Kidney capillary endothelial cell (primary cell): ENCODE data around the gene IL1RAPL2.

Experiments
- DNase-seq: peaks from one replicate; pipeline ENCODE4 v3.0.0-alpha.2; 2018; ENCODE audit warnings: low spot score

Gene IL1RAPL2

DNA sequence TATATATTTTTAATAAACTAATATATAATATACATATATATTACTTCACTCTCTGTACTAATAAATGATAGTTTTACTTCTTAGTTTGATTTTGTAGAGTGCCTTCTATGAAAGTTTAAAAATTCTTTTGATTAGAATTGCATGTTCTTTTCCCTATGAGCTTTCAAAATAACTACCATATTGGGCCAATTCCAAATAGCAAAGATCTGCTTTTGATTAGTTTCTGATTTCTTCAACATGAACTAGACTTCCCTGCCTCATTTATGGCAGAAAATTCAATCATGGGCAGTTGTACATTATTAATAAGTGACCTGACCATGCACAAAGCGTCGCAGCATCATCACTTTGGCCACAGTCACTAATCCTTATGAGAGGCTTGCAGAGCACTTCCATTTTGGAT lies 703.4 kb downstream of the IL1RAPL2 start:
- DNase-seq: no peak

DNA sequence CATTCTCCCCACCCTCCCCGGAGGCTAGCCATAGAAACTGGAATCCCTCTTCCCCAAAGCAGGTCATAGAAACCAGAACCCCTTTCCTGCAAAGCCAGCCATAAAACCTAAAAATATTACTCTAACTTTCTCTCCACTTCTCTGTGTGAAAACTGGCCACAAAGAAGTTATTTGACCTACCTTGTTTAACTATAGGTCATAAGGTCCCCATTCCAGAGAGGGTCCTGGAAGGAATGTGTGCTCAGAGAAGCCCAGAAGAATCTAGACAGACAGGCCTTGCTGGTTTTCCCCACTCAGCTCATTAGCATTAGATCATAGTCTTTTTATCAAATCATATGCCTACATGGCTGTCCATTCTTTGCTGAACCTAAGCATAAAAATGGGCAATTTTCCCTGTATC lies 707.3 kb downstream of the IL1RAPL2 start:
- DNase-seq: no peak

DNA sequence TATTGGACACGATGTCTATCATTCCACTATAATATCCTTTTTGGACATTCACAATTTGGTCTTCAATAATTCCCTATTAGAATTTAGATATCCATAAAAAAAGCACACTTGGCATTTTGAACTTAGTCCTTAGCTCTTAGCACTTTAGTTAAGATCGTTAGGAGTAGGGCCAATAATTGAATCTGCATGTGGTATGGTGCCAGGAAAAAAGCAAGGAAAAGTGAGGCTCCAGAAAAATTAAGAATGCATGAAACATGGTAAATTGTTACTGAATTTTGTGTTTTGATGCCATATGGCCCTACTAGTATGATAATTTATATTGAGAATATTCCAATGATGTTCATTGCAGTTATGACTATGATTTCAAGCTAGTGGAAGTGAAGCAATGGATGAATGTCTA lies 708.1 kb downstream of the IL1RAPL2 start:
- no peak for DNase-seq

DNA sequence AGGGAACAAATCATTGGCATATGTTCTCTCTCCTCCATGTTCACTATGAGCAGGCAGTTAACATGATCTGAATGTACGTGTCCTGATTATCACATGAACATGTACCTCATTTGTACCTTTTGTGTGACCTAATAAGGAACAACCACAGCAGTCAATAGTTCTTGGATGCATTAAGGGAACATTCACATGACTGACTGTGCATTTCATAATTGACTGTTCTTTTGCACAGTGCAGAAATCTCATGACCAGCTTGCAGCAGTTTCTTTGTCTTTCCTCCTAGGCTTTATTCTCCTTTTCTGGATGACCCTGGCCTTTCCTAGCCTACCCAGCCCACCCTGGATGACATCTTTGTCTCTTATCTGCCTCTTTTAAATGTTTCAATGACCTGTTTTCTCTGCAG lies 711.1 kb downstream of the IL1RAPL2 start:
- no peak for DNase-seq

DNA sequence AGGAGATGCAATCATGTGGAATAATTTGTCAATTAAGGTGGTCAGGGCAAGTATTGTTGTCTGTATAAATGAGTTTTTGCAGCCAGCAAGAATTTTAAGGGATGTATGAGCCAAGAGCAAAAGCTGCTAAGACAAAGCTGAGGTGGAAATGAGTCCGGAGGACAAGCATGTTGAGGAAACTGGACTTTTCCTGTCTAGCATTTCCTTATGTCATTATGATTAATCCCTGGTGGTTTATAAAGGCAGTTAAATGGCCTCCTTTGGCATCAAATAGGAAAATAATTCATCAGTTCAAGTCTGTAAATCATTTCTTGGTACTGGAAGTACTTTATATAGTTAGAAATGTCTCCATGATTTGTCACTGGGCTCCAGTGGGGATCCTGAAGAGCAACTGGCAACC lies 716.1 kb downstream of the IL1RAPL2 start:
- peak; percentile 55 for DNase-seq

DNA sequence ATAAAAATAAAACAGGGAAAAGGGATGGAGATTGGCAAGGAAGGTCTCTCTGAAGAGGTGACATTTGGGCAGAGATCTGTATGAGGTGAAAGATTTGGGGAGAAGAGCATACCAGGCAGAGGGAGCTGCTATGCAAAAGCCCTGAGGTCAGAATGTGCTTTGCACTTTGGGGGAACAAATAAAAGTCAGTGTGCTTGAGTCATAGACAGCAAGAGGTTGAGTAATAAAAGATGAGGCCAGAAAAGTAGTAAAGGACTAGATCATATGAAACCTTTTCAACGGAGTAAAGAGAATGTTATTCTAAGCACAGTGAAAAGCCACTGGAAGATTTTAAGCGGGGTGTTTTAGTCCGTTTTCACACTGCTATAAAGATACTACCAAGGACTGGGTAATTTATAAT lies 731.0 kb downstream of the IL1RAPL2 start:
- no peak for DNase-seq

DNA sequence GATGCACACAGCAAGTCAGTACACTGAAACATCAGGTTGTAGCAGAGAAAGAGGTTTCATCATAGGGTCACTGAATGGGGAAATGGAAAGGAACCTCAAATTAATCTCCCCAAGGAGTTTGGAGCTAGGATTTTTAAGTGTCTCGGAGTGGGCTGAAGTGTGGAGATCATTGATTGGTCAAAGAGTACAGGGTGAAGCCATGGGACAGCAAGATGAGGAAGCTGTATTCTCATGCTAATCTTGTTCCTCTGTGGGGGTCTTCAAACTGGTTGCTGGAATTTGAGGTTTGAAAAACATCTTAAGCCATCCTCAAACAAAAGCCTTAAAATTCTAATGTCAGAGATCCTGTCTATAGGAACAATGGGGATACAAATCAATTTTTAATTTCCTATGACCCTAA lies 733.3 kb downstream of the IL1RAPL2 start:
- no peak for DNase-seq

DNA sequence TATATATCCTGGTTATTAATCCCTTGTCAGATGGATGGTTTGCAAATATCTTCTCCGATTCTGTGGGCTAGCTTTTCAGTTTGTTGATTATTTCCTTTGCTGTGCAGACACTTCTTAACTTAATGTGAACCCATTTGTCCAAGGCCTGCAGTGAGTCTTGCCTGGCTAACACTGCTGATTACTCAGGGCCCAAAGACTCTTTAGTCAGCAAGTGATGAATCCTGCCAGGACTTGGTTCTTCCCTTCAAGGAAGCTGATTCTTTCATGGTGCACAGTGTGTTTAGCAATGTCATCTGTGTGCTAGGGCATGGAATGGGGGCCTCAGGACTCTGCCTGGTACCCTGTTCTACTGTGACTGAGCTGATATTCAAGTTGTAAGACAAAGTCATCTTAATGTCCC lies 736.2 kb downstream of the IL1RAPL2 start:
- DNase-seq: no peak

DNA sequence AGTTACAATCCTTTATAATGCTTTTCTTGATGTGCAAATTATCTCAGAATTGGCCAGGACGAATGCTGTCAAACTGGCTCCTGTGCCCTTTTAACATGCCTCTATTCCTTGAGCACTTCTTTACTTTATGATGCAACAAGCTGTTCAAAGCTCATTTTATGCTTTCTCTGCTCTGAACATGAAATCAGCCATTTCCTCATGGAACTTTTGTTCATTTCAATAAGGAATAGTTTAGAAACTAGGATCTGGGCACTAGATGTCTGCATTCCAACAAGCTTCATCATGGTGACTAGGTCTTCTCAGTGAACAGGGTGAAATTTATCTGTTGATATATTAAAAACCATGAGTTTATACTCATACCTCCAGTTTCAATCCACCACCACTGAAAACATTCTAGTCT lies 741.8 kb downstream of the IL1RAPL2 start:
- DNase-seq: no peak

DNA sequence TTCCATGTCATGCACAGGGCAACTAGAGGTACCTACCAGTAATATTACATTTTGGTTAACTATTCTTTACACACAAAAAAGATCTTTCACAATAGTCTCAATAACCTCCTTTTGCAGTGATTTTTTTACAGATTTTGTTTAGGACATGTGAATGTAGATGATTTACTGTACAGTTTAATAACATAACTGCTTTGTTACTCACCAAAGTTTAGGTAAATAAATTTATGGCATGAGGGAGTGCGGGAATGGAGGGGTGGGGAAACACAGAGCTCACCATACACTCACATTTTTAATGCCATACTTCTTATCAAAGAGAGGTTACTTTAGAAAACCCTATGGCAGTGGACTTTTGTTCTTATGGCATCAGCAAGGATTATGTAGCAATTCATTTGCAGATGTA lies 747.6 kb downstream of the IL1RAPL2 start:
- no peak for DNase-seq

DNA sequence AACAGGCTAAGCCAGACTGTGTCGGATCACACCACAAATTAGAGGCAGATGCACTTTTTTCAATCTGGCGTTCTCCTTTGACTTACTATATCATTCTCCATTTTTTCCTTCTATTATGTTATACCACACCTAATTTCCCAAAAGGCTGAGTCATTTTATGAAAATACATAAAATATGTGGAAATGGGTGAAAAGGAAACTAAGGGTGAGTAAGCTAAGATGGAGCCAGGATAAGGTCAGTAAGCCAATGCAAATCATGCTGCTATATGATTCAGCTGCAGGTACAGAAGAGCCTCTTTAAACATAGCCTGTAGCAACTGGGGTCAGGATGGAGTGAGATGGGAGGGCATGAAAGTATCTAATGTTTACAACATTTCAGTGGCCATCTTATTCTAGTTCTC lies 748.5 kb downstream of the IL1RAPL2 start:
- DNase-seq: no peak

DNA sequence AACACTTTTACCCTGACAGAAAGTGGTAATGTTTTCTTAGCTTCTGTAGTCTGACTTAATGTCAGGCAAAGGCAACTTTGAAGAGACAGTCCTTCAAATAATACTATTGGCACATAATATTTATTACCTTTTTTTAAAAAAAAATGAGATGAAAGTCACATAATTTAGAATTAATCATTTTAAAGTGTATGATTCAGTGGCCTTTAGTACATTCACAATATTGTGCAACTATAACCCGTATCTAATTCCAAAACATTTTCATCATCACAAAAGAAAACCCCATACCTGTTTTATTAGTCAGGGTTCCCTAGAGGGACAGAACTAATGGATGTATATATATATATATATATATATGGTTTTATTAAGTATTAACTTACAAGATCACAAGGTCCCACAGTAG lies 749.2 kb downstream of the IL1RAPL2 start:
- no peak for DNase-seq

DNA sequence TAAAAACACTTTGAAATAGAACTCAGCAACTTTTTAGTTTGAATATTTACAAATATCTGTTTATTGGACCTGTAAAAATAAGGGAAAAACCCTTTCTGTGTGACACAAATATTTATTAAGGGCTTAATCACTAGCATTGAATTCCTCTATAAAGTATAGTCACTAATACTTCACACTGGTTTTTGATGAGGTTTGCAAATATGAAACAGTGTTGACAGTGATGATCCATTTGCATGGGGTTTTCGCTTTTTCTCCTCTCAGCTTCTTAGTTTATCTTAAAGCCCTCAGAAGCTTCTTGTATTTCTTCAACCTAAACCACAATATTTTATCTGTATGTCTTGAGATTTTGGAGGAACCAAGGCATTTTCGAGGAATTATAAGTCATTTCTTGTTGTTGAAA lies 751.1 kb downstream of the IL1RAPL2 start:
- no peak for DNase-seq

DNA sequence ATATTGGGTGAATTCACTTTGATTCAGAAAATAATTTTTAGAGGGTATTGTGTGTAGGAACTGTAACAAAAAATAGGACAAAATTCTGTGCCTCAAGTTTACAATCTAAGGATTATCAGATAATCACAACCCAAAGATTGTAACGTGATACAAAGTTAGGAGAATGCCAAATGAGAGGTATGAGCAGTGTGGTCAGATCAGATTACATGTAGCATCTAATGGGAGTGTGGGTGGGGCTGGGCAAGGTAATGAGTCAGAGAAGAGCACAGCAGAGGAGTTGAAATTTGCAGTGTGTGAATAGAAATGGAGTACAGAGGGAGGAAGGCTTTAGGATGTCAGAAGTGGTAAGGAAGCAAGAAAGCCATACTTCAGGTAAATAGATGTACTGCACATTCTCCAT lies 757.9 kb downstream of the IL1RAPL2 start:
- DNase-seq: no peak

DNA sequence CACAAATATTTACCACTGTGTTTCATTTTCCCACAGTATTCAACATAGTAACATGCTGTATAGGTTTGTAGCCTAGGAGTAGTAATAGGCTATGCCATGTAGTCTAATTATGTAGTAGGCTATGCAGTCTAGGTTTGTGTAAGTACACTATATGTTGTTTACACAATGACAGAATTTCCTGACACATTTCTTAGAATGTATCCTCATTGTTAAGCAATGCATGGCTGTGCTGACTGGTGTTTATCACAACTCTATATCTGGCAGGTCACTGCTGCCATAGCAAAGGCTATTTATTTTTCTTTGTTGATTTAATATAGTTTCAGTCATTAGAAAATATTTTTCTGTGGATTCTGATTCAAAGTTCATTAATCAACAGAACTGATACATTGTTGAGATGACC lies 762.8 kb downstream of the IL1RAPL2 start:
- DNase-seq: no peak

DNA sequence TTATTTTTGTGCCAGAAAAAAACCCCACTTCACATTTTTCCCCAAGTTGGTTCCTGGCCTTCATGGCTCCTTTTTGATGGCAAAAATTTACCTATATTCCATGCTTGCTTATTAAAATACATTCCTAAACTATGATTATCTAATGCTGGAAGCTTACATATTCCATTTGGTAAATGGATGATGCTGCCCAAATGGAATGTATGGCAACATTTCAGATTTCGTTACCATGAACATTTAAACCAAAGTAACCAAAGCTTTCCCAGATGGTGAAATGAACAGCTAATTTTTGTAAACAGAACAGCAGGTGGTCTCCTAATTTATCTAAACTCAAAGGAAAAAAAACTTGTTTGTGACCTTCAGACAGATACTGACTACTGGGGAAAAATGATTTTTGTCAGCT lies 765.2 kb downstream of the IL1RAPL2 start:
- no peak for DNase-seq

DNA sequence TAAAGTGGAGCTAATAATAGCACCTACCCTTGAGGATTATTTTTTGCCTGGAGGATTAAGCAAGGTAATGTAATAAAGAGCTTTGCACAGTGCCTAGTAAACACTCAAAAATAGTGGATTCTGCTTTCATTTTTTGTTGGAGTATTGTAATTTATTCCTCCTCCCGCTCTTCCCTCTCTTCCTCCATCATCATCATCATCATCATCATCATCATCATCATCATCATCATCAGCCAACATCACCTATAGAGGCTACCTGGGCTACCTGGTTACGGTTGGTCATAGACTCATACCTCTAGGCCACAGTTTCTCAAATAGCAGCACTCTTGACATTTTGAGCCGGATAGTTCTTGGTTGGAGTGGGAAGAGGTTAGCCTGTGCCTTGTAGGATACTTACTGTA lies 781.4 kb downstream of the IL1RAPL2 start:
- DNase-seq: no peak

DNA sequence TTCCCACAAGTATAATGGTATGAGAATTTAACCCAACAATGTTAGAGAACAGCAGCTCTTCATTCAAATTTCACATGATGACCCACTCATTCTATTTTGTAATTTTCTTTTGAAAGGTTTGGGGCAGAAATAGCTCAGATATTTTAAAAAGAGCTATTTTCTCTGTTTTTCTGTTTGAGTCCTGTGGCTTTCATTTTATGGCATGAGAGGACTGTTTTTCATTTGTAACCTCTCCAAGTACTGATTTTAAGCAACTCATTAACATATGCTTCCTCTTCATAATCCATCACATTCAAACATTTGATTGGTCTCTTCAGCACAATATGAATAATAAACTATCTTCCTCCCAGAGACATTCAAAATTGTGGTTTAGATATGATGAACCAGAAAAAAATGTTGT lies 783.5 kb downstream of the IL1RAPL2 start:
- DNase-seq: no peak

DNA sequence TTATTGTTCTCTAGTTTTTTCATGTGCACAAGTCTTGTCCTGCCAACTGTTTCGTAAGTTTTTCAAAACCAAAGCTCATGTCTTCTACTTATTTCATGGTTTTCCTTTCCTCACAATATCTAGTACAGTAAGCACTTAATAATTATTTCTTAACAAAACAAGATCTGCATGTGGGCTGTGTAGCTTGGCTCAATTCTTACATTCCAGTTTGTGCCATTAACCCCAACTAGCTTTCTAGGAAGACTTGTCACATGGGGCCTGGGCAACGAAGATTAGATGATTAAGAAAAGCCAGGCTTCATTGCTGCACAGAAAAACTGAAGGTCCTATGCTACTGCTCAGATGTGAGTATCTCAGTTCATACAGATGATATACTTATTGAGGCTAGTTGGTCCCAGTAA lies 809.8 kb downstream of the IL1RAPL2 start:
- DNase-seq: no peak

DNA sequence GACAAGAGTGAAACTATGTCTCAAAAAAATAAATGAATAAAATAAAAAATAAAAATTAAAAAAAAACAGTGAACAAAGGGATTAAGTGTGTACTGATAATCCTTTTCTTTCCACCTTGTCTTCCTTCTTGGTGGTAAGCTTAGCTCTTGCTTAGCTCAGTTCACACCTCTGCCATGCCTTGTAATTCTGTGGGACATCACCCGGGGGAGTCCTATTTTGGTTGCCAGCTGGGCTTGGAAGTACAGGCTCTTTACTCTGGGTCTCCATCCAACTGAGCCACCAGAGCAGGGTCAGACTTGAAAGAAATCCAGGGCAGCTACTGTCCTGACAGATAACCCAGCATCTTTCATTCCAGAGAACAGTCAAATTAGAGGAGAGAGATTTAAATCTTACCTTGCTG lies 858.7 kb downstream of the IL1RAPL2 start:
- no peak for DNase-seq

DNA sequence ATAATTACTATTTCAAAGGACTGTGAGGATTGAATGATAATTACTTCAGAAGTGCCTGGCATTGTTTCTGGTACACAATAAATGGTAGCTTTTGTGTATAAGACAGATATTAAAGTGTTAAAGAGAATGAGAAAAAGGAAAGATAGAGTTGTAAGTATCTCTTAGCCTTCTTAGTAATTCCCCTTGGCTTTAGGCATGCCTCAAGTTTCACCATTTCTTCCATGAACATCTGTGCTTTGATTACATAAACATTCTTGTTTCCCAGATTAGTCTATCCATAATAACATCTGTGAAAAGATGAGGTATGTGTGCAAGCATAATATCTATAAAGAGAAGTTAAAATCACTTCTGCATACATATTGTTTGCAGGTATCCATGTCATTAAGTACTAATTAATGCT lies 885.4 kb downstream of the IL1RAPL2 start:
- no peak for DNase-seq

DNA sequence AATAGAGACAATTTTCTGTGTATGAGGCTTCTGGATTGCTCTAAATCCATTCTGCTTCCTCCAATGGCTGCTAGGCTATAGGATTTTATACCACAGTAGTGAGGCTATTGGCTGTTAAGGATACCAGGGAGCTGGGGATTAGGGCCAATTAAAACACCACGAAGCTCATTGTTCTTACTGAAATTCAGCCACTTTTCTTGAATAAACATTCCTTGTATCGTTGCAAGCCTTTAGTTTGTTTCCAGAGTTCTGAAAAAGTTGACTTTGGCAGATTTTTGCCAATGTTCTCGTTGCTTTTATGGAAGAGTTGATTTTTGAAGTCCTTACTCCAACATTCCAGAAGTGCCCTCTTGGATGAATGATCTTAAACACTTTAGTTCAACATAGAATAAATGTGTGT lies 892.8 kb downstream of the IL1RAPL2 start:
- DNase-seq: no peak

DNA sequence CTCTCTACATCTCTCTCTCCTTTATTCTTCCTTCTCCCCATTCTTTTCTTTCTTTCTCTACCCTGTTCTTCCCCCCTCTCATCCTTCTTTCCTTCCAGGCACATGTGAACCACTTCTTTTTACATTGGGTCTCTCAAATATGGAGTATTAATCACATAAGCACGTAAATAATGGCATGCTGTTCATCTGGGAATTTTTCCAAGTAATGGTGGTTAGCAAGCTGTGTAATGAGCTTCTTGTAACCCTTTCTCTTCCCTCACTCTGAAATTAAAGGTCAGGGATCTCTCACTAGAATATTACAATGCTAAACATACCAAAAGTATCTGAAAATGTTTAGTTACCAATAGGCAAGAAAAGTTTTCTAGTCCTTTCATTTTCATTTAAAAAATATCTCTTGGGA lies 894.4 kb downstream of the IL1RAPL2 start:
- DNase-seq: no peak

DNA sequence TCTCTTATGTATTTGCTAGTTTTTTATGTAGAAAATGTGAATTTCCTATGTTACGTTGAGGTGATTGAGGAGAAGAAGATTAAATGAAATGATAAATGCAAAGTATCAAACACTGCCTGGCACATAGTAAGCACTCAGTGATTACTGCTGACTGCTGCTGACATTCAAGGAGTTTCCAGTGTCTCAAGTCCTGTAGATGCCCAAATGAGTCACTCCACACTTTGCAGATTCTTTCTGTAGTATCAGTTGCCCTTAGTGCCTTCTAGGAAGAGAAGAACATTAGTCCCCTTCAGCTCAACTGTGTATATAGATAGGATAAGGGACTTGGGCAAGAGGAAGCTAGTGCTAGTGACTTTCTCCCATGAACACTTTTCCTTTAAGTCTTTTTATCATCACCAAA lies 895.0 kb downstream of the IL1RAPL2 start:
- no peak for DNase-seq

DNA sequence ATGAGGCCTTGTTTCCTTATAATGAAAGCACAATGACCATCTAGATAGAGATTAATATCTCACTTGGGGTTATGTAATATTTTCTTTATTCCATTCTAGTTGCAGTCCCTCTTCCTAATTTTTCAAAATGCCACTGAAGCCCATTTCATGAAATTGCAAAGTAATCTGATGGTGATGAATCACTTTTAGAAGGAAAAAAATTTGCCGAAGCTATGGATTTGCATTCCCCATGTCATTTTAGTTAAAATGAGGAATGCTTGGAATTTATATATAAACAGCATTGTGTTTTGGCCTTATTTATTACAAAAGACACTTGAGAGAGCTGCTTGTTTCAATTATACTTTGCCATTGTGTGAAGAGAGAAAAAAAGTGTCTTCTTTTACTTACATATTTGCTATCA lies 896.2 kb downstream of the IL1RAPL2 start:
- DNase-seq: no peak
